ENCODE measurements around the gene CCKAR. TPM values are rescaled to one million over a fixed set of nuclear protein-coding genes. Genes with fewer than 3 reads are reported as not detected.

CCKAR gene
- not detected in 2 replicates for total RNA-seq

DNA sequence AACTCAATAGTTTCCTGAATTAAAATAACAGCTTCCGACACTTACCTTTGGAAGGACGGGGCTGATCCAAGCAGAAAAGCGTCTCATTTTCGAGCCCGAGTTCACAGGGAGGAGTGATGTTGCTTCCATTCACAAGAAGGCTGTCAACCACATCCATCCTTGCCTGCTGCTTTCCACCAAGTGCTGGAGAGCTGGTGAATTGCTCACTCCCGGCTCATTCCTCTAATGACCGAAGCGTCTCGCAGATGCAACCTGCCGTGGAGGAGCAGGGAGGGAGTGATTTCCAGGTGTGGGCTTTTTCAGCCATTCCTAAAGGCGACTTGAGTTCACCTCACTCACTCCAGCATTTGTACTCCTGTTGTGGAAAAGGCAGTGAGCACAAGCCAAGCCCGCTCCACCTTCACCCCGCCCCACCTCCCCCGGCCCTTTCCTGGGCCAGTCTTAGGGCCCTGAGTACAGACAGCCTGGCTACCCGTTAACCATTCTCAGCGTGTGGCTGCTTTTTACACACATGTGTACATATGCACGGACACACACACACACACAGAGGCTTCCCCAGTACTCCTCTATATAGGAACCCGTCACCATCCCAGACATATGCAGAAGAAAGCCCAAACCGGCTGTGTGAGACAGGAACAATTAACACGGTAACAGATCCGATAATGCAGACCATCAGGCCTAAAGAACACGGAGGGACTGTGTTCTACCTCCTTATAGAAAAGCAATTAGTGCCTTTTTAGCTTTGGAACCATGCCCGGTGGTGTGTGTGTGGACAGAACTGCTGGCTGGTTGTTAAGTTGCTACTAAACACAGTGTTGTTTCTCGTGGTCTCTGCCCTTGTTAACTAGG lies at the start of gene CCKAR:
TSS of gene CCKAR (minus strand) at position 374 of the 849 bp plus-strand sequence. CDS start at position 157, 217 bp downstream.

Other genes starting within 250 kb of the CCKAR start
- gene RBPJ, start 169.5 kb downstream of the CCKAR start, total RNA-seq = 70.0 and 142 TPM in 2 replicates
- 10.9 and 48.1 TPM in 2 replicates for gene TBC1D19, start 93.6 kb upstream of the CCKAR start, total RNA-seq

Data from placental pericyte (primary cell).